SK-N-SH treated with all-trans-retinoic acid at 6 μM for 48 hours (cell line): ENCODE results near the gene KCNG4.

Source experiments
- ISL1 ChIP-seq: fragments of 250-450 bp; sonication (Bioruptor Pico); IDR thresholded peaks from 2 replicates; pipeline ENCODE4 v2.1.2; 2022; ENCODE audit warnings: mild to moderate bottlenecking, moderate library complexity
- PPARA ChIP-seq: fragments of 250-450 bp; sonication (Bioruptor Pico); IDR thresholded peaks from 2 replicates; pipeline ENCODE4 v1.5.0; 2020; ENCODE audit warnings: mild to moderate bottlenecking, borderline replicate concordance
- ZC3H10 ChIP-seq: fragments of 250-450 bp; sonication (Bioruptor Pico); IDR thresholded peaks from 2 replicates; pipeline ENCODE4 v1.5.1; 2021; ENCODE audit warnings: mild to moderate bottlenecking, moderate library complexity
- ZNF565 ChIP-seq: fragments of 450-650 bp; formaldehyde crosslinking; conservative IDR thresholded peaks from 2 replicates; pipeline ENCODE4 v1.5.0; 2020; ENCODE audit warnings: low read depth, mild to moderate bottlenecking, moderate library complexity

DNA sequence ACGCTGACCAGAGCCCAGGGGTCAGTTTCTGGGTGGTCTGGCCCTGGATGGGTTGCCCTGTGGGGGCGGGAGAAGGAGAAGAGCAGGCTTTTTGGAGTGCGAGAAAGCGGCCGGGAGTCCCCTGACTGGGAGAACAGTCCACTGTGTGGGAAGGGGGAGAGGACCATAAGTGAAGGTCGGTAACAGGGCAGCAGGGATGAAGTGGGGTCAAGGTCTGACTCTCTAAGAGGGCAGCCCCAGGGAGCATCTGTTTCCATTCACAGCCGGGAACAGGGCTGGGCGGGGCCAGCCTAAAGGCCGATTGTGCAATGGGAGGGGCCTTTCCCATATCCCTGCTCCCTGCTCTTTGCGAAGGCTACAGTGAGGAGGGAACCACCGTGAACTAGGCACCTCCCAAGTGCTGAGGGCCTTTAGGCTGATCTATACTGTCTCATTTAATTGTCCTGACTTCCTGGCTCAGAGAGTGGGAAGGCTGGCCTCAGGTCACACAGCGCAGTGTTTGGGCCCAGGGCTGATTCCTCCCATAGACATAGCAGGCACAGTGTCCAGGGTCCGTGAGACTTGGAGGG lies 44.4 kb upstream of the KCNG4 start:
- TF ChIP-seq ZNF565 = no peak
- no peak for TF ChIP-seq ISL1 (CRISPR knock-in tag)
- TF ChIP-seq PPARA = no peak
- no peak for TF ChIP-seq ZC3H10 (CRISPR knock-in tag)
